ENCODE data around the gene BTRC. TPM values are rescaled to one million over a fixed set of nuclear protein-coding genes. Genes with fewer than 3 reads are reported as not detected.

Gene BTRC
- total RNA-seq, 2 donors from 2014 or later = 16.0 to 25.4 TPM

DNA sequence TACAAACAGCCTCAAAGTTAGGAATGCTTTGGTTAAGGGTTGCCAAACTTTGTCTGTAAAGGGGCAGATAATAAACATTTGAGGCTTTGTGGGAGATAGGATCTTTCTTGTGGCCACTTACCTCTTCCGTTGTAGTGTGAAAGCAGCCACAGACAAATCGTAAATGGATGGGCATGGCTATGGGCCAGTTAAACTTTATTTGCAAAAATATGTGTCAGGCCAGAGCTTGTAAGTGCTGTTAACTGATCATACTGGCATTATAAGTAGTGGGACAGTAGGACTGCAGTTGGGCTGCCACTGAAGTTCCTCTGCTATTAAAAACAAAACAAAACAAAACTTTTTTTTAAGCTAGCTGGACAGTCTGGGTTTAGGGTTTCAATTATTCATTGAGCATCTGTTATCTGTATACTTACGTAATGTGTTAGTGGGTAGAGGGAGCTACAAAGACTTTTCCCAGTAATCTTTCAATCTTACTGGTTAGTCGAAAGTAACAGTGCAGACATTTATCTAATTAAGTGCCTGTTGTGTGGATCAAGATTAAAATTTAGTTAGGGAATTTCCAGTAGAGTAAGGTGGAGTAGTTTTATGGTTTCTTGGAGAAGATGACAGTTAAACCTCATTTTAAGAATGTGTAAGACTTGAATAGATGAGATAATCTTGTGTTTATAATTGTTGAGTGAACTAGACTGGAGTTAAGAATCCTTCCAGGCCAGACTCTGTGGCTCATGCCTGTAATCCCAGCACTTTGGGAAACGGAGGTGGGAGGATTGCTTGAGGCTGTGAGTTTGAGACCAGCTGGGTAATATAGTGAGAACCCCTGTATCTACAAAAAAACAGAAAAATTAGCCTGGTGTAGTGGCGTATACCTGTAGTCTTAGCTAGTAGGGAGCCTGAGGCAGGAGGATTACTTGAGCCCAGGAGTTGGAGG, 100.1 kb downstream of the BTRC start:
- H3K27me3 ChIP-seq (replicated peaks; ENCODE audit: insufficient read depth) = no peaks in the 10 kb centered on the region
- DNase-seq (ENCODE audit: low spot score) = no peak
- H3K36me3 ChIP-seq = no peaks in the 10 kb centered on the region
- no peak overlapping the region for H3K27ac ChIP-seq
- intact Hi-C loops (cut with DNase I) = loop anchor here (5.0 kb wide), 1 partner anchor 237 kb away; no protein-coding TSS in a partner anchor
- TF ChIP-seq POLR2AphosphoS5 (IDR thresholded peaks at IDR 0.05) (no peak), POLR2A (IDR thresholded peaks at IDR 0.05) (no peak), CTCF (IDR thresholded peaks at IDR 0.05) (no peak)
- H3K4me3 ChIP-seq = no peak overlapping the region
- H3K4me1 ChIP-seq (replicated peaks) = peaks cover 7% of the 10 kb centered on the region
- no peaks in the 10 kb centered on the region for H3K9me3 ChIP-seq
- WGBS = 37% methylated on average over 6 of the region's 6 CpGs

- intact Hi-C loops (cut with DNase I) = no loop called here
- Histone ChIP-seq H3K27me3 (replicated peaks; ENCODE audit: insufficient read depth) (no peaks in the 10 kb centered on the region), H3K27ac (no peak overlapping the region), H3K4me1 (replicated peaks) (peaks cover 1% of the 10 kb centered on the region), H3K4me3 (no peak overlapping the region), H3K9me3 (no peaks in the 10 kb centered on the region), H3K36me3 (no peaks in the 10 kb centered on the region)
- no peak for DNase-seq (ENCODE audit: low spot score)
- 93% methylated on average over 1 of the region's 1 CpG for WGBS
- no peak for TF ChIP-seq POLR2A (IDR thresholded peaks at IDR 0.05)
- TF ChIP-seq POLR2AphosphoS5 (IDR thresholded peaks at IDR 0.05) = no peak
- TF ChIP-seq CTCF (IDR thresholded peaks at IDR 0.05) = no peak
These were observed 104.9 kb downstream of the BTRC start for GRCh38 chr10:101458869-101459268.

- H3K9me3 ChIP-seq = no peaks in the 10 kb centered on the region
- H3K36me3 ChIP-seq = no peaks in the 10 kb centered on the region
- no peak overlapping the region for H3K27ac ChIP-seq
- no peaks in the 10 kb centered on the region for H3K4me1 ChIP-seq (replicated peaks)
- no peak for DNase-seq (ENCODE audit: low spot score)
- 82% methylated on average over 4 of the region's 4 CpGs for WGBS
- TF ChIP-seq CTCF (IDR thresholded peaks at IDR 0.05) (no peak), POLR2A (IDR thresholded peaks at IDR 0.05) (no peak), POLR2AphosphoS5 (IDR thresholded peaks at IDR 0.05) (no peak)
- no peak overlapping the region for H3K4me3 ChIP-seq
- intact Hi-C loops (cut with DNase I) = loop anchor here (10.0 kb wide), 1 partner anchor 101 kb away; no protein-coding TSS in a partner anchor
- H3K27me3 ChIP-seq (replicated peaks; ENCODE audit: insufficient read depth) = no peaks in the 10 kb centered on the region
These were observed 110.1 kb downstream of the BTRC start for GRCh38 chr10:101464082-101464481.

GRCh38 chr10:101464599-101464998, 110.6 kb downstream of the BTRC start:
- intact Hi-C loops (cut with DNase I) = loop anchor here (10.0 kb wide), 1 partner anchor 100 kb away; no protein-coding TSS in a partner anchor
- no peaks in the 10 kb centered on the region for H3K27me3 ChIP-seq (replicated peaks; ENCODE audit: insufficient read depth)
- H3K36me3 ChIP-seq = no peaks in the 10 kb centered on the region
- H3K27ac ChIP-seq = no peak overlapping the region
- no peak for TF ChIP-seq CTCF (IDR thresholded peaks at IDR 0.05)
- DNase-seq (ENCODE audit: low spot score) = no peak
- H3K9me3 ChIP-seq = no peaks in the 10 kb centered on the region
- no peaks in the 10 kb centered on the region for H3K4me1 ChIP-seq (replicated peaks)
- no peak overlapping the region for H3K4me3 ChIP-seq
- 77% methylated on average over 2 of the region's 2 CpGs for WGBS

All from prostate gland (tissue), 2 donors.